ENCODE results near the gene BLMH.

The BLMH gene

GRCh38 chr17:30291543-30292285 lies at the start of gene BLMH:
BLMH (minus strand) TSS chr17:30291944; CDS start chr17:30291819, 125 bp downstream.
- DNase-seq (ENCODE audit: low spot score), result peak; percentile 58

GRCh38 chr17:30340801-30341356 lies 49.1 kb upstream of the BLMH start:
- no peak for DNase-seq (ENCODE audit: low spot score)

GRCh38 chr17:30339086-30339485 lies 47.3 kb upstream of the BLMH start:
- DNase-seq (ENCODE audit: low spot score), result no peak

- no peak for DNase-seq (ENCODE audit: low spot score)
Observed at GRCh38 chr17:30337393-30337999, 45.8 kb upstream of the BLMH start.

GRCh38 chr17:30336369-30337171 lies 44.8 kb upstream of the BLMH start:
- DNase-seq (ENCODE audit: low spot score), result peak; percentile 68

- no peak for DNase-seq (ENCODE audit: low spot score)
Observed at GRCh38 chr17:30334421-30334820, 42.7 kb upstream of the BLMH start.

- no peak for DNase-seq (ENCODE audit: low spot score)
Observed at GRCh38 chr17:30333503-30334360, 42.0 kb upstream of the BLMH start, which contains the start of gene TMIGD1. TMIGD1 (minus strand) TSS chr17:30334057; CDS start chr17:30332133, 1,924 bp downstream.

- DNase-seq (ENCODE audit: low spot score), result peak; percentile 51
Observed at GRCh38 chr17:30332057-30332542, 40.4 kb upstream of the BLMH start.

- DNase-seq (ENCODE audit: low spot score), result no peak
Observed at GRCh38 chr17:30326809-30327208, 35.1 kb upstream of the BLMH start.

- DNase-seq (ENCODE audit: low spot score), result no peak
Observed at GRCh38 chr17:30324723-30325122, 33.0 kb upstream of the BLMH start.

- DNase-seq (ENCODE audit: low spot score), result peak; percentile 51
Observed at GRCh38 chr17:30323895-30324319, 32.2 kb upstream of the BLMH start.

- no peak for DNase-seq (ENCODE audit: low spot score)
Observed at GRCh38 chr17:30323262-30323894, 31.6 kb upstream of the BLMH start.

- no peak for DNase-seq (ENCODE audit: low spot score)
Observed at GRCh38 chr17:30321314-30321713, 29.6 kb upstream of the BLMH start.

- DNase-seq (ENCODE audit: low spot score), result no peak
Observed at GRCh38 chr17:30318155-30318554, 26.4 kb upstream of the BLMH start.

GRCh38 chr17:30316736-30317135 lies 25.0 kb upstream of the BLMH start:
- no peak for DNase-seq (ENCODE audit: low spot score)

GRCh38 chr17:30315106-30315505 lies 23.4 kb upstream of the BLMH start:
- no peak for DNase-seq (ENCODE audit: low spot score)

- no peak for DNase-seq (ENCODE audit: low spot score)
Observed at GRCh38 chr17:30314474-30314873, 22.7 kb upstream of the BLMH start.

GRCh38 chr17:30312226-30312625 lies 20.5 kb upstream of the BLMH start:
- no peak for DNase-seq (ENCODE audit: low spot score)

GRCh38 chr17:30310562-30310961 lies 18.8 kb upstream of the BLMH start:
- no peak for DNase-seq (ENCODE audit: low spot score)

GRCh38 chr17:30309591-30309990 lies 17.8 kb upstream of the BLMH start:
- DNase-seq (ENCODE audit: low spot score), result no peak

- no peak for DNase-seq (ENCODE audit: low spot score)
Observed at GRCh38 chr17:30308406-30308805, 16.7 kb upstream of the BLMH start.
